ENCODE measurements around the gene DAGLB.
A peak's percentile ranks its signal among the peaks of the same experiment; 100 is the strongest.
"Not testable (repeated sequence)": the region's sequence is repeated elsewhere in the genome, so short reads cannot be mapped to it uniquely, and the experiment has no call there.

Gene DAGLB

DNA sequence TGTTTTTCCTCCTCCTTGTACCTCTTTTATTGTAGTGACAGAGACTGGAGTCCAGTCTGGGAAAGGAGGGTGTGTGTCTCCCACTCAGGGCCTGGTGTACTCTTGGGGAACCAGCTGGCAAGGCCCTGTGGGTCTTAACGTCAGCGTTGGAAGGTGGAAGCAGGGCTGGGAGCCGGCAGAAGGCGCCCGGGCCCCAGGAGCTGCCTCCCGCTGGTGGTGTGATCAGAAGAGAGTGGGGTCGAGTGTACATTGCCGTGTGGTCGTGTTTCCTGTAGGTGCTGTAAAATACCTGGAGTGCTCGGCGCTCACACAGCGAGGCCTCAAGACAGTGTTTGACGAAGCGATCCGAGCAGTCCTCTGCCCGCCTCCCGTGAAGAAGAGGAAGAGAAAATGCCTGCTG is 45.7 kb downstream of the DAGLB start:
- Mint-ChIP-seq H3K36me3 (peaks cover 5% of the 10 kb centered on the region), H3K4me3 (no peak overlapping the region), H3K4me1 (ENCODE audit: low read depth) (peaks cover 20% of the 10 kb centered on the region), H3K27me3 (no peaks in the 10 kb centered on the region), H3K9me3 (ENCODE audit: low read depth) (no peaks in the 10 kb centered on the region), H3K27ac (no peak overlapping the region)

- Mint-ChIP-seq H3K27me3 (no peaks in the 10 kb centered on the region), H3K9me3 (ENCODE audit: low read depth) (no peaks in the 10 kb centered on the region), H3K36me3 (peaks cover 5% of the 10 kb centered on the region), H3K4me3 (no peak overlapping the region), H3K27ac (no peak overlapping the region), H3K4me1 (ENCODE audit: low read depth) (peaks cover 21% of the 10 kb centered on the region)
Observed at GRCh38 chr7:6401536-6401935, 46.2 kb downstream of the DAGLB start.

DNA sequence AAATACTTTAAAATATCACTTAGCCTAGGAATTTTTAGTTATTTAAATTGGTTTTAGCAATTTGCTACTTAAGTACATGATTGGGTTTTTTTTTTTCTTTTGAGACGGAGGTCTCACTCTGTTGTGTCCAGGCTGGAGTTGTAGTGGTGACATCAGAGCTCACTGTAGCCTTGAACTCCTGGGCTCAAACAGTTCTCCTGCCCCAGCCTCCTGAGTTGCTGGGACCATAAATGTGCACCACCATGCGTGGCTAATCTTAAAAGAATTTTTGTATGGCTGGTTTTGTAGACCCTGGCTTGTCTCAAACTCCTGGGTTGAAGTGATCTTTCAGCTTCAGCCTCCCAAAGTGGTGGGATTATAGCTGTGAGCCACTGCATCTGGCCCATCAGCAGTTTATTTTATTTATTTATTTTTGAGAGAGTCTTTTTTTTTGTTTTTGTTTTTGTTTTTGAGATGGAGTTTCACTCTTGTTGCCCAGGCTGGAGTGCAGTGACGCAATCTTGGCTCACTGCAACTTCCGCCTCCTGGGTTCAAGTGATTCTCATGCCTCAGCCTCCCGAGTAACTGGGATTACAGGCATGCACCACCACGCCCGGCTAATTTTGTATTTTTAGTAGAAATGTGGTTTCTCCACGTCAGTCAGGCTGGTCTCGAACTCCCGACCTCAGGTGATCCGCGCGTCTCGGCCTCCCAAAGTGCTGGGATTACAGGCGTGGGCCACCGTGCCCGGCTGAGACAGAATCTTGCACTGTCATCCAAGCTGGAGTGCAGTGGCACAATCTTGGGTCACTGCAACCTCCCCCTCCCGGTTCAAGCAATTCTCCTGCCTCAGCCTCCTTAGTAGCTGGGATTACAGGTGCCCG is 47.3 kb downstream of the DAGLB start:
- not testable (repeated sequence) for H3K27me3 Mint-ChIP-seq; H3K36me3 Mint-ChIP-seq; H3K4me3 Mint-ChIP-seq; H3K9me3 Mint-ChIP-seq (ENCODE audit: low read depth)
- H3K4me1 Mint-ChIP-seq (ENCODE audit: low read depth): peaks cover 31% of the 10 kb centered on the region
- H3K27ac Mint-ChIP-seq: peak overlapping the region; percentile 22

DNA sequence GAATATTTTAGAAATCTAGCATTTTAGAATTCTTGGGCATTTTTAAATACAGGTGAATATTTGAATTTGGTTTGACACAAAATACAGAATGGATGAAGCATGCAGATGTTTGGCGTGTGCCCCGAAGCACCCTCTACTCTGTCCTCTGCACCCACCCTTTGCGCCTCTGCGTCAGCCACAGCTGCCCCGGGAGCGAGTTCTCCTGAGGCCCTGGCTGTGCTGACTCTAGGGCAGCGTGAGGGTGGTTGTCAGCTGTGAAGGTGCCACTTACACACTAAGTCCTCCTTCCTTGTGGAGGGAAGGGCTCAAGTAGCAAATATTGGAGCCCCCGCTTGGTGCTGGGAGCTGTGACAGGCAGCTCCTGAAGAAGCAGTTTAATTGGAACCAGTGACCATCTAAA is 48.4 kb downstream of the DAGLB start:
- Mint-ChIP-seq H3K9me3 (ENCODE audit: low read depth) (no peaks in the 10 kb centered on the region), H3K27me3 (no peaks in the 10 kb centered on the region), H3K36me3 (peaks cover 5% of the 10 kb centered on the region), H3K4me1 (ENCODE audit: low read depth) (peaks cover 37% of the 10 kb centered on the region), H3K27ac (peak overlapping the region; percentile 8), H3K4me3 (no peak overlapping the region)

DNA sequence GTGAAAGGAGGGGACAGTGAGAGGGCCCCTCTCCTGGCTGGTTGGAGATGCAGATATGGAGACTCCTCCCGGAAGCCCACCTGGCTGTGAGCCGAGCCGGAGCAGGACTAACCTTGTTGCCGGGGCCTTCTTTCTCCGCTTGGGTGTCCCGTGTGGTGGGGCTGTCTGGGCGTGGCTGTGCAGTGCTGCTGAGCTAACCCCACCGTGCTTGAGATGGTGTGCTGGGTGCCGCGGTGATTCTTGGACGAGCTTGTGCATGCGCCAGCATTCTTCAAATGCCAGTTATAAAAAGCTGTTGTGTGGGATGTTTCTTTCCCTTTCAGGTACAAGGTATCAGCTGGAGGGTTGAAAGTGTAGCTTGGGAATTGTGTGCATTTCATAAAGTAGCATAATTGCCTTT is 48.8 kb downstream of the DAGLB start:
- Mint-ChIP-seq H3K27ac (peak overlapping the region; percentile 8), H3K27me3 (no peaks in the 10 kb centered on the region), H3K36me3 (peaks cover 4% of the 10 kb centered on the region), H3K4me3 (no peak overlapping the region), H3K4me1 (ENCODE audit: low read depth) (peaks cover 41% of the 10 kb centered on the region), H3K9me3 (ENCODE audit: low read depth) (no peaks in the 10 kb centered on the region)

- H3K9me3 Mint-ChIP-seq (ENCODE audit: low read depth); H3K36me3 Mint-ChIP-seq; H3K27me3 Mint-ChIP-seq; H3K4me3 Mint-ChIP-seq: not testable (repeated sequence)
- peaks cover 51% of the 10 kb centered on the region for H3K4me1 Mint-ChIP-seq (ENCODE audit: low read depth)
- peak overlapping the region; percentile 58 for H3K27ac Mint-ChIP-seq
Observed at GRCh38 chr7:6397759-6398495, 49.8 kb downstream of the DAGLB start.

- peaks cover 2% of the 10 kb centered on the region for H3K36me3 Mint-ChIP-seq
- H3K9me3 Mint-ChIP-seq (ENCODE audit: low read depth): no peaks in the 10 kb centered on the region
- no peaks in the 10 kb centered on the region for H3K27me3 Mint-ChIP-seq
- peaks cover 68% of the 10 kb centered on the region for H3K4me1 Mint-ChIP-seq (ENCODE audit: low read depth)
- peak overlapping the region; percentile 86 for H3K27ac Mint-ChIP-seq
- H3K4me3 Mint-ChIP-seq: no peak overlapping the region
Observed at GRCh38 chr7:6395898-6396595, 51.7 kb downstream of the DAGLB start.

DNA sequence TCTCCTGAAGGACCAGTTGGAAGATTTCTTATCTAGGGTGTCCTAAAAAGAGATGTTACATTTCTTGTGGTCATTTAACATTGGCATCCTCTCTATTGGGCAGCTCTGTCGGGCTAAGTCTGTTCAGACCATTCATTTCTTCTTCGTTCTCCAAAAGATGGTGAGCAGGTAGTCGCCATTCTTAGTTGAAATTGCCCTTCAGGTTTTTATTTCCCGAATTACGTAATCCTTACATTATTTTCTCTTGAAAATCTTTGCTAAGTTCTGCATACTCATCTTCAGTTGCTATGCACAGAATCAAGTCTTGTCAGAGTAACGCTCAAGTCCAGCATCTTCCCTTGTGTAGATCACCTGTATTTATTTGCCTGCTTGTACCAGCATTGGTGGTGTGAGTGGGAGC is 53.6 kb downstream of the DAGLB start:
- H3K9me3 Mint-ChIP-seq (ENCODE audit: low read depth): no peaks in the 10 kb centered on the region
- peak overlapping the region; percentile 85 for H3K27ac Mint-ChIP-seq
- H3K36me3 Mint-ChIP-seq: peaks cover 2% of the 10 kb centered on the region
- no peak overlapping the region for H3K4me3 Mint-ChIP-seq
- H3K4me1 Mint-ChIP-seq (ENCODE audit: low read depth): peaks cover 63% of the 10 kb centered on the region
- H3K27me3 Mint-ChIP-seq: no peaks in the 10 kb centered on the region

DNA sequence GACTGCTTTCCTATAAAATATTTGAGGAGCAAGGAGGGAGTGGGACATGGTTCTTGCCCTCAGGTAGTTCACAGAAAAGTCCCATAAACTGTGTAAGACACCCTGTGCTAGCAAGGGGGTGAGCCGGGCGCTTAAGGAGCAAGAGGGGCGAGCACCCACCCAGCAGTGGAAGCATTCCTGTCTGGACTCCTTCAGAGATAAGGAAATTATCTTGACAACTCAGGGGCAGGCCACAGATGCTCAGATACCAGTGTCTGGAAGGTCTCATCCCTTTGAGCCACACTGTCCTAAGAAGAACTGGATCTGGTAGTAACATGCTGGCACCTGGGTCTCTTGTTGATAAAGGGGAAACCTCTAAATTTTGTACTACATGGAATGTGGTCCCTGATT is 54.1 kb downstream of the DAGLB start:
- H3K9me3 Mint-ChIP-seq (ENCODE audit: low read depth): no peaks in the 10 kb centered on the region
- peaks cover 60% of the 10 kb centered on the region for H3K4me1 Mint-ChIP-seq (ENCODE audit: low read depth)
- no peaks in the 10 kb centered on the region for H3K27me3 Mint-ChIP-seq
- peak overlapping the region; percentile 85 for H3K27ac Mint-ChIP-seq
- H3K36me3 Mint-ChIP-seq: peaks cover 2% of the 10 kb centered on the region
- peak overlapping the region; percentile 25 for H3K4me3 Mint-ChIP-seq

DNA sequence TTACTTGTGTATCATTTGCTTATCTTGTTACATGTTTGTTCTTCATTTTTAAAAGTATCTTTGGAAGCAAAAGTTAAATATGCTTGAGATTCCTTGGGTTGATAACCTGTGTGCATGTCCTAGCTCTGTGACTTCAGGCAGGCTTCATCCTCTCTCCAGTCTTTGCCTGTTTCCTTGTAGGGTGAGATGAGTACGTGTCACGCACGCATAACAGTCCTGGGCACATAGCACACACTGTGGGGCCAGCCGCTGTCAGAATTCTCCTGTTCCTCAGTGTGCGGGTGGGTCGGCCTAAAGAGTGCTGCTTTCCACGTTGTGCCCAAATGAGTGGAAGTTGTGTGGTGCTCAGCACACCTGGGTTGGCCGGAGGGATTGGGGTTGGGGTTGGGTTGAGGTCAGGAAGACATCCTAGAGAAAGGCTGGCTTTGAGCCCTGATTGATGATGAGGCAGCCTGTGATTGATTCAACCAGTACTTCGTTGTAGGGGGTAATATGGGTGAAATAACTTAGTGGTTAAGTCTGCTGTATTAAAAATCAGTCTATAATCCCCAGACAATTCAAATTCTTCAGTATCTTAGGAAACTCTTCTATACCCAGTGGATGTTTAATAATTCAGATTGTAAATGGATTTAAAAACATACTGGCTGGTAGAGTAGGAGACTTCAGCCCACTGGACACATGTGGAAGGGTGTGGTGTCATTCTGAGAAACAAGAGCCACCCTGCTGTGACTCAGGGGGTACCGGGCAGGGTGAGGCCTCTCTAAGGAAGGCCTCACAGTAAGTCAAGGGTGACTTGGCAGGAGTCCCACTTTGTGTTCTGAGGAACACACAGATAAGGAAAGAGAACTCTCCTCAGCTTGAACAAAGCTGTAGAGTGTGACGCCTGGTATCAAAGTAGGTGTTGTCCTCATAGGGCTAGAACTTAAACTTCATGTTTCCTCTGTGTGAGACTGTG is 54.8 kb downstream of the DAGLB start:
- peaks cover 2% of the 10 kb centered on the region for H3K36me3 Mint-ChIP-seq
- no peaks in the 10 kb centered on the region for H3K27me3 Mint-ChIP-seq
- H3K4me3 Mint-ChIP-seq: peak overlapping the region; percentile 25
- peak overlapping the region; percentile 85 for H3K27ac Mint-ChIP-seq
- peaks cover 57% of the 10 kb centered on the region for H3K4me1 Mint-ChIP-seq (ENCODE audit: low read depth)
- no peaks in the 10 kb centered on the region for H3K9me3 Mint-ChIP-seq (ENCODE audit: low read depth)

- no peaks in the 10 kb centered on the region for H3K9me3 Mint-ChIP-seq (ENCODE audit: low read depth)
- H3K4me3 Mint-ChIP-seq: no peak overlapping the region
- peaks cover 62% of the 10 kb centered on the region for H3K4me1 Mint-ChIP-seq (ENCODE audit: low read depth)
- no peak overlapping the region for H3K27ac Mint-ChIP-seq
- H3K36me3 Mint-ChIP-seq: no peaks in the 10 kb centered on the region
- H3K27me3 Mint-ChIP-seq: no peaks in the 10 kb centered on the region
Observed at GRCh38 chr7:6389728-6390127, 58.0 kb downstream of the DAGLB start.

DNA sequence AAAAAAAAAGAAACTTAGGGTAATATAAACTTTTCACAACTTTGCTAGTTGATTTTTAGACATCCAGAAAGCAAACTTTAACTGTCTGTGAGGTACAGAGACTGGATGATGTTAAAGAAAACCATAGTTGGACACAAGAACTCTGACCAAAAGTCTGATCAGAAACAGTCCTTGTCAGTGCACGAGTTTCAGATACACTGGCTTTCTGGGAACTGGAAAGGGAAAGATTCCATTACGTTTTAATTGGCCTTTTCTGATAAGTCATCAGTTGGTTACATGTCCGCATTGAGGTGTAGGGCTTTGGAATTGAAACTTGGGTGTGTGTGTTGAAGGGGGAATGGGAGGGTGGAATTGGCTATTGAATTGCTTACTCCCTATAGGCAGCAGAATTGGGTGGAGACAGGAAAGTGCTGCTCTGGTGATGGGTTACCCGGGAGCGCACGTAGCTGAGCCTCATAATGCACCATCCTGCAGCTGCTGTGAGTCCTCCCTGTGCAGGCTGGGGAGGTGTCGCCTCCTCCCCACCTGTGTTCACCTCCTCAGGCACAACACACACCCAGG is 59.9 kb downstream of the DAGLB start:
- Mint-ChIP-seq H3K36me3 (no peaks in the 10 kb centered on the region), H3K4me3 (no peak overlapping the region), H3K27me3 (no peaks in the 10 kb centered on the region), H3K9me3 (ENCODE audit: low read depth) (no peaks in the 10 kb centered on the region), H3K4me1 (ENCODE audit: low read depth) (peaks cover 54% of the 10 kb centered on the region), H3K27ac (no peak overlapping the region)

DNA sequence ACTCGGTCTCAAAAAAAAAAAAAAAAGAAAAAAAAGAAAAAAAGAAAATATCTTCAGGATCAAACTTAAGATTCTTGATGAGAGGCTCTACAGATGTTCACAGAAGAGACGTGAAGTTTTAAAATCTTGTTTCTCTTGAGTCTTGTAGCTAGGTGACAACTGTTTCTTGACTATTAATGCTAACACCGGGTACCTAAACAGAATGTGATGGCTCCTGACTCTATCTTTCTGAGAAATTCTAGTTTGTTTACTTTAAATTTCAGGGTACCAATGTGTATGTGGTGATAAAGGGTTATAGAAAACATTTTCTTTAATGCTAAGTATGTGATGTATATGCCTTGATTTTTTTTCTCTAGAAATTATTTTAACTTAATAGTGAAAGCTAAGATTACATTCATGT is 61.0 kb downstream of the DAGLB start:
- H3K9me3 Mint-ChIP-seq (ENCODE audit: low read depth): no peaks in the 10 kb centered on the region
- no peaks in the 10 kb centered on the region for H3K36me3 Mint-ChIP-seq
- no peak overlapping the region for H3K4me3 Mint-ChIP-seq
- H3K4me1 Mint-ChIP-seq (ENCODE audit: low read depth): peaks cover 54% of the 10 kb centered on the region
- no peaks in the 10 kb centered on the region for H3K27me3 Mint-ChIP-seq
- H3K27ac Mint-ChIP-seq: peak overlapping the region; percentile 22

DNA sequence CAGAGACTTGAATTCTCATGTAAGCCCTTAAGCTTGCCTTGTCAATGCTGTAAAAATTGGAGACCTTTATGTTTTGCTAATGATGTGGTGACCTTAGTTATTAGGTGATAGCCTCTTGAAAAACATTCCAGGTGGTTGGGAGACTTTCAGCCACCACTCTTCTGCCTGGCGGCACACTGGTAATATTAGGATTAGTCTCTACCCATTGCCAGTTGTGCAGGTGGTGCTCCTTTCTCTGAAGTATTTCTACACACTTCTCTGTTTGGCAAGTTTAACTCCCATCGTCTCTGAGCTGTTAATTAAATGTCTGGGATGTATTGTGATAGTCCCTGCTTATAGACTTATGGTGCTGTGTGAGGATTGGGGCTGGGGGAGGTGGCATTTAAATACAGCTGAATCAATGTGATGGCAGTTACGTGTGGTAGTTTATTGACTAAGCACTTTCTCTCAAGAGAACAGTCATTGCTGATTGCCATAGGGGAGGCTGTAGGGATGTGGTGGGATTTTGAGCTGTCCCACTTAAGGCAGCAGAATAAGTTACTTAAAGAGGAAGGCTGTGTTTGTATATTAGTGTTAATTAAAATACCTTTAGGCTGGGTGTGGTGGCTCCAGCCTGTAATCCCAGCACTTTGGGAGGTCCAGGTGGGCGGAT is 61.7 kb downstream of the DAGLB start:
- H3K36me3 Mint-ChIP-seq: no peaks in the 10 kb centered on the region
- peaks cover 55% of the 10 kb centered on the region for H3K4me1 Mint-ChIP-seq (ENCODE audit: low read depth)
- H3K9me3 Mint-ChIP-seq (ENCODE audit: low read depth): no peaks in the 10 kb centered on the region
- H3K27me3 Mint-ChIP-seq: no peaks in the 10 kb centered on the region
- peak overlapping the region; percentile 85 for H3K27ac Mint-ChIP-seq
- no peak overlapping the region for H3K4me3 Mint-ChIP-seq

Measured in activated naive CD8-positive, alpha-beta T cell (primary cell).